CD4-positive, alpha-beta T cell treated with Interferon gamma for 1 hour (primary cell): ENCODE measurements around the gene NFATC2.
A peak's percentile ranks its signal among the peaks of the same experiment; 100 is the strongest.

Source experiments
- DNase-seq: peaks from one replicate; pipeline ENCODE4 v3.0.0-alpha.2; 2020

Gene NFATC2

GRCh38 chr20:51513545-51513944 lies 29.0 kb downstream of the NFATC2 start:
- no peak for DNase-seq

- DNase-seq, result no peak
These were observed 29.9 kb downstream of the NFATC2 start for GRCh38 chr20:51512645-51513044.

- DNase-seq, result no peak
These were observed 30.5 kb downstream of the NFATC2 start for GRCh38 chr20:51511861-51512619.

GRCh38 chr20:51510936-51511605 lies 31.4 kb downstream of the NFATC2 start:
- no peak for DNase-seq

GRCh38 chr20:51510169-51510568 lies 32.4 kb downstream of the NFATC2 start:
- no peak for DNase-seq

- DNase-seq, result no peak
These were observed 33.3 kb downstream of the NFATC2 start for GRCh38 chr20:51509208-51509607.

- no peak for DNase-seq
These were observed 33.7 kb downstream of the NFATC2 start for GRCh38 chr20:51508780-51509179.

- no peak for DNase-seq
These were observed 34.4 kb downstream of the NFATC2 start for GRCh38 chr20:51508158-51508557.

- no peak for DNase-seq
These were observed 35.1 kb downstream of the NFATC2 start for GRCh38 chr20:51507216-51508036.

GRCh38 chr20:51506527-51507215 lies 35.8 kb downstream of the NFATC2 start:
- DNase-seq, result no peak

GRCh38 chr20:51505566-51505965 lies 37.0 kb downstream of the NFATC2 start:
- DNase-seq, result no peak

- DNase-seq, result no peak
These were observed 39.1 kb downstream of the NFATC2 start for GRCh38 chr20:51503376-51503775.

- DNase-seq, result peak; percentile 47
These were observed 41.6 kb downstream of the NFATC2 start for GRCh38 chr20:51500936-51501335.

GRCh38 chr20:51500311-51500710 lies 42.2 kb downstream of the NFATC2 start:
- peak; percentile 65 for DNase-seq

- no peak for DNase-seq
These were observed 43.6 kb downstream of the NFATC2 start for GRCh38 chr20:51498765-51499540.

- DNase-seq, result peak; percentile 49
These were observed 44.7 kb downstream of the NFATC2 start for GRCh38 chr20:51497542-51498467.

- DNase-seq, result no peak
These were observed 45.6 kb downstream of the NFATC2 start for GRCh38 chr20:51496964-51497363.

GRCh38 chr20:51495921-51496545 lies 46.5 kb downstream of the NFATC2 start:
- DNase-seq, result no peak

GRCh38 chr20:51495291-51495690 lies 47.2 kb downstream of the NFATC2 start:
- no peak for DNase-seq
